Smooth muscle cell (in vitro differentiated cells): ENCODE data around the gene DAGLA. TPM values are rescaled to one million over a fixed set of nuclear protein-coding genes. Genes with fewer than 3 reads are reported as not detected.

ENCODE experiments used
- DNase-seq: peaks from one replicate; lab custom pipeline; 2025; ENCODE audit not compliant: unreplicated experiment; lab: John Stamatoyannopoulos, UW
- H2AFZ ChIP-seq: fragments of 200-600 bp; sonication (generic); 2 replicates; pipeline ENCODE4 v1.6.0; 2016; ENCODE audit warnings: antibody characterized with exemption, low read depth, mild to moderate bottlenecking
- H3F3A ChIP-seq: fragments of 200-600 bp; sonication (generic); 2 replicates; pipeline ENCODE4 v1.6.0; 2017; ENCODE audit warnings: antibody characterized with exemption, low read depth
- H3K27ac ChIP-seq: fragments of 200-600 bp; sonication (generic); 2 replicates; pipeline ENCODE4 v1.5.1; 2016; ENCODE audit warnings: low read depth, mild to moderate bottlenecking
- H3K27me3 ChIP-seq: fragments of 200-600 bp; sonication (generic); 2 replicates; pipeline ENCODE4 v1.6.1; 2016; ENCODE audit warnings: low read depth, mild to moderate bottlenecking
- H3K36me3 ChIP-seq: fragments of 200-600 bp; sonication (generic); 2 replicates; pipeline ENCODE4 v1.5.1; 2016; ENCODE audit warnings: low read depth
- H3K4me1 ChIP-seq: fragments of 200-600 bp; sonication (generic); 2 replicates; pipeline ENCODE4 v1.5.1; 2016; ENCODE audit warnings: low read depth
- H3K4me2 ChIP-seq: fragments of 200-600 bp; sonication (generic); 2 replicates; pipeline ENCODE4 v1.6.0; 2016; ENCODE audit warnings: mild to moderate bottlenecking
- H3K4me3 ChIP-seq: fragments of 200-600 bp; sonication (generic); 2 replicates; pipeline ENCODE4 v1.5.1; 2016; ENCODE audit warnings: mild to moderate bottlenecking
- H3K79me2 ChIP-seq: fragments of 200-600 bp; sonication (generic); 2 replicates; pipeline ENCODE4 v1.6.0; 2016; ENCODE audit warnings: low read depth, mild to moderate bottlenecking
- H3K9ac ChIP-seq: fragments of 200-600 bp; sonication (generic); 2 replicates; pipeline ENCODE4 v1.6.0; 2016; ENCODE audit warnings: low read depth
- H3K9me3 ChIP-seq: fragments of 200-600 bp; sonication (generic); replicated peaks from 2 replicates; pipeline ENCODE4 v1.5.1; 2016; ENCODE audit warnings: low read depth
- H4K20me1 ChIP-seq: fragments of 200-600 bp; sonication (generic); 2 replicates; pipeline ENCODE4 v1.6.0; 2016; ENCODE audit warnings: low read depth
- WGBS: methylation state at CpG from one replicate; pipeline ENCODE4 v1.1.7; 2016; ENCODE audit warnings: low lambda C conversion rate; 5-methylcytosine and 5-hydroxymethylcytosine counted together
- polyA plus RNA-seq: library from polyadenylated mRNA; unstranded; fragments of >200 nt; fragmentation: Nextera tagmentation; extraction: Ambion mirVana; gene quantifications from 2 replicates; pipeline ENCODE4 v1.2.1, GENCODE V29; 2016
- total RNA-seq: library from RNA; depleted of rRNA; stranded (reverse); fragments of >200 nt; gene quantifications from 2 replicates; pipeline ENCODE4 v1.2.3, GENCODE V29; 2014
- TF ChIP-seq, protein P1 (sequence below): fragments of 200-600 bp; sonication (generic); IDR thresholded peaks from 2 replicates; pipeline ENCODE4 v1.5.1; 2017; ENCODE audit warnings: borderline replicate concordance, mild to moderate bottlenecking, antibody characterized with exemption; ENCODE audit not compliant: insufficient read depth, poor library complexity, severe bottlenecking

DAGLA gene
- total and polyA plus RNA-seq, 2 experiments from 2014 or later = 1.3 to 3.9 TPM

DNA sequence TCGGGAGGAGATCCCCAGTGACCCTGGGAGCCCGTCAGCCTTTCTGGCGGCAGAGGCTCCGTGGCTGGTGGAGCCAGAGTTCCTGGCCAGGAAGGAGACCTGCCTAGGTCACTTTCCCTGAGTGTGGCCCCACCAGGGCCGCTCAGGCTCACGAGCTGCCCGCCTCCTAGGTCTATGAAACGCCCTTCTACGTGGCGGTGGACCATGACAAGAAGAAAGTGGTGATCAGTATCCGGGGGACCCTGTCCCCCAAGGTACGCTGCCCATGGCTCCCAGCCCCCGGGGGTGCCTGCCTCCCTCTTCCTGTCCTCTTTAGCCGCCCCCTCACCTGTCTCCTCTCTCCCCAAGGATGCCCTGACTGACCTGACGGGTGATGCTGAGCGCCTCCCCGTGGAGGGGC, 55.2 kb downstream of the DAGLA start:
- Histone ChIP-seq H3K4me3 (no peak overlapping the region), H3K9me3 (no peaks in the 10 kb centered on the region), H3K79me2 (no peaks in the 10 kb centered on the region), H3K27ac (no peak overlapping the region), H3K9ac (no peak overlapping the region), H4K20me1 (no peaks in the 10 kb centered on the region), H3K4me2 (no peak overlapping the region), H3F3A (no peaks in the 10 kb centered on the region), H3K4me1 (no peaks in the 10 kb centered on the region), H3K27me3 (no peaks in the 10 kb centered on the region), H3K36me3 (no peaks in the 10 kb centered on the region), H2AFZ (no peak overlapping the region)
- no peak for DNase-seq
- 95% methylated on average over 14 of the region's 17 CpGs for WGBS
- TF ChIP-seq, protein P1, sequence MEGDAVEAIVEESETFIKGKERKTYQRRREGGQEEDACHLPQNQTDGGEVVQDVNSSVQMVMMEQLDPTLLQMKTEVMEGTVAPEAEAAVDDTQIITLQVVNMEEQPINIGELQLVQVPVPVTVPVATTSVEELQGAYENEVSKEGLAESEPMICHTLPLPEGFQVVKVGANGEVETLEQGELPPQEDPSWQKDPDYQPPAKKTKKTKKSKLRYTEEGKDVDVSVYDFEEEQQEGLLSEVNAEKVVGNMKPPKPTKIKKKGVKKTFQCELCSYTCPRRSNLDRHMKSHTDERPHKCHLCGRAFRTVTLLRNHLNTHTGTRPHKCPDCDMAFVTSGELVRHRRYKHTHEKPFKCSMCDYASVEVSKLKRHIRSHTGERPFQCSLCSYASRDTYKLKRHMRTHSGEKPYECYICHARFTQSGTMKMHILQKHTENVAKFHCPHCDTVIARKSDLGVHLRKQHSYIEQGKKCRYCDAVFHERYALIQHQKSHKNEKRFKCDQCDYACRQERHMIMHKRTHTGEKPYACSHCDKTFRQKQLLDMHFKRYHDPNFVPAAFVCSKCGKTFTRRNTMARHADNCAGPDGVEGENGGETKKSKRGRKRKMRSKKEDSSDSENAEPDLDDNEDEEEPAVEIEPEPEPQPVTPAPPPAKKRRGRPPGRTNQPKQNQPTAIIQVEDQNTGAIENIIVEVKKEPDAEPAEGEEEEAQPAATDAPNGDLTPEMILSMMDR = no peak

DNA sequence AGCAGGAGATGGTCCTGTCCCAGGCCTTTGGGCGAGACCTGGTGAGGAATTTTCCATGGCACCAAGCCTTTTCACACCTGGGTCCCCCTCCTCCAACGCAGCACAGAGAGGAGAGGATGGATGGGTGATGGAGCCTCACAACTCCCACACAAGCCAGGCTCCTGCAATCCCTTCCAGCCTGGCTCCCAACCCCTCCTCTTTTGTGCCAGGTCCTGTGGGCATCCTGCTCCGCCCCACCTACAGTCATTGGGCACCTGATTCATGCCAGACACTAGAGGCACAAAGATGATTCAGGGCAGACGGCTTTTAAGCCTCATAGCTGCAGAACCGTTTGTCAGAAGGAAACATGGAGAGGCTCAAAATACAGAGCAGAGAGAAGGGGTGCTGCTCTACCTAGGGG, 56.1 kb downstream of the DAGLA start:
- Histone ChIP-seq H3K4me1 (no peaks in the 10 kb centered on the region), H3K79me2 (no peaks in the 10 kb centered on the region), H3K9ac (no peak overlapping the region), H3K4me2 (no peak overlapping the region), H3K27me3 (no peaks in the 10 kb centered on the region), H3K27ac (no peak overlapping the region), H3F3A (no peaks in the 10 kb centered on the region), H4K20me1 (no peaks in the 10 kb centered on the region), H3K4me3 (no peak overlapping the region), H2AFZ (no peak overlapping the region), H3K36me3 (no peaks in the 10 kb centered on the region), H3K9me3 (no peaks in the 10 kb centered on the region)
- TF ChIP-seq, protein P1 = no peak
- 90% methylated on average over 5 of the region's 5 CpGs for WGBS
- DNase-seq = no peak

DNA sequence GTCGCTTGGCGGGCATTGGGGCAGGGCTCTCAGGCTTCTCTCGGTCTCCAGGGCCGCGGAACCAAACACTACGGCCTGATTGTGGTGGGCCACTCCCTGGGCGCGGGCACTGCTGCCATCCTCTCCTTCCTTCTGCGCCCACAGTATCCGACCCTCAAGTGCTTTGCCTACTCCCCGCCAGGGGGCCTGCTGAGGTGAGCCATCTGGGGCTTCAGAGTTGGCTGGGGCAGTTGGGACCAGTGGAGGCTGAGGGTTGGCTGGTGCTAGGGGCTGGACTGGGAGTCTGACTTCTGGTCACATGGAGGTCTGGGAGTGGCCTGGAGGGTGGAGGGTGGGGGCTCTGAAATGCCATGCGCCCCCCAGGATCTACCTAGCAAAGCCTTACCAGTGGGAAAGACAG, 56.9 kb downstream of the DAGLA start:
- Histone ChIP-seq H3K4me2 (no peak overlapping the region), H3F3A (no peaks in the 10 kb centered on the region), H3K9me3 (no peaks in the 10 kb centered on the region), H3K27ac (no peak overlapping the region), H3K9ac (no peak overlapping the region), H3K4me1 (no peaks in the 10 kb centered on the region), H3K27me3 (no peaks in the 10 kb centered on the region), H3K4me3 (no peak overlapping the region), H3K79me2 (no peaks in the 10 kb centered on the region), H3K36me3 (no peaks in the 10 kb centered on the region), H4K20me1 (no peaks in the 10 kb centered on the region), H2AFZ (no peak overlapping the region)
- WGBS = 97% methylated on average over 12 of the region's 12 CpGs
- no peak for DNase-seq
- TF ChIP-seq, protein P1 = no peak

DNA sequence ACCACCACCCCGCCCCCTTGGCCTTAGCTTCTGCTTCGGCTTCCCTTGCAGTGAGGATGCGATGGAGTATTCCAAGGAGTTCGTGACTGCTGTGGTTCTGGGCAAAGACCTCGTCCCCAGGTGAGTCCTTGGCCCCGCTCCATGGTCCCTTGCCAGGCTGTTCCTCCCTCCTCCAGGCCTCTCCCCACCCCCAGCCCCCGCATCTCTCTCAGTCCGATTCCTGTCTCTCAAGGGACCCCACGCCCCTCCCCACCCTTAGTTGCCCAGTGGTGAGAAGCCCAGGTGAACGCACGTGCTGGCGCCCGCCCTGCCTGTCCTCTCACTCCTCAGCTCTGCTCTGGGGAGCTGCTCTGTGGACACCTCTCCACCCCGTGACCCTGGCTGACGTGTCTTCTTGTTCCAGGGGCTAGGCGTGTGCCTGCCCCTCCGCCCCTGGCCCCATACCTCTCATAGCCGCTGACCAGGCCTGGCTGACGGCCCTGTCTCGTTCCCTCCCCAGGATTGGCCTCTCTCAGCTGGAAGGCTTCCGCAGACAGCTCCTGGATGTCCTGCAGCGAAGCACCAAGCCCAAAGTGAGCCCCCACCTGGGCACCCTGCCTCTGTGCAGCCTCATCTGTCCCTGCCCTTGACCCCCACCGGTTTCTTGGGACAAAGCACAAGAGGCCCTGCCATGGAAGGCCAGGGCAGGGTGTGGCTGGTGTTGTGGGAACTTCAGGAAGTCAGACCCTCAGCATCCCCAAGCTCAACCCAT, 57.6 kb downstream of the DAGLA start:
- Histone ChIP-seq H3K27me3 (no peaks in the 10 kb centered on the region), H3K4me2 (no peak overlapping the region), H3K4me3 (no peak overlapping the region), H3K36me3 (no peaks in the 10 kb centered on the region), H2AFZ (no peak overlapping the region), H3K9me3 (no peaks in the 10 kb centered on the region), H4K20me1 (no peaks in the 10 kb centered on the region), H3K79me2 (no peaks in the 10 kb centered on the region), H3K27ac (no peak overlapping the region), H3K4me1 (no peaks in the 10 kb centered on the region), H3K9ac (no peak overlapping the region), H3F3A (no peaks in the 10 kb centered on the region)
- no peak for DNase-seq
- WGBS = 92% methylated on average over 16 of the region's 23 CpGs
- TF ChIP-seq, protein P1 = no peak
